Natural killer cell (primary cell): ENCODE data around the gene IL22RA2. TPM values are rescaled to one million over a fixed set of nuclear protein-coding genes. Genes with fewer than 3 reads are reported as not detected.
A peak's percentile ranks its signal among the peaks of the same experiment; 100 is the strongest.

Experiments used
- ATAC-seq, 3 donors: fragments of 150-1000 bp in 2 of 3; fragments of 200-7000 bp in 1 of 3; cut with Tn5 transposase; 1 replicate in 1 of 3; 2 replicates in 2 of 3; pipeline ENCODE4 v1.10.0; 2021; ENCODE audit warnings: mild to moderate bottlenecking in 2 of 3, moderate library complexity in 2 of 3
- DNase-seq, 2 donors: peaks; one replicate each; pipeline versions ENCODE4 v3.0.0 to v3.0.0-alpha.2; 2013 to 2021; ENCODE audit warnings: mixed read lengths in 1 of 2
- H3K27ac ChIP-seq: one replicate; pipeline ENCODE4 v1.5.1; 2013; ENCODE audit warnings: mild to moderate bottlenecking, low read length
- H3K27me3 ChIP-seq: one replicate; pipeline ENCODE4 v1.6.1; 2013; ENCODE audit warnings: low read length; ENCODE audit not compliant: control insufficient read depth, insufficient read depth
- H3K36me3 ChIP-seq: one replicate; pipeline ENCODE4 v1.6.1; 2013; ENCODE audit warnings: low read length; ENCODE audit not compliant: control insufficient read depth, insufficient read depth
- H3K4me1 ChIP-seq: one replicate; pipeline ENCODE4 v1.6.1; 2013; ENCODE audit warnings: low read length; ENCODE audit not compliant: control insufficient read depth, insufficient read depth
- H3K4me3 ChIP-seq: one replicate; pipeline ENCODE4 v1.5.1; 2013; ENCODE audit warnings: low read length
- H3K9me3 ChIP-seq: one replicate; pipeline ENCODE4 v1.6.1; 2013; ENCODE audit warnings: low read length; ENCODE audit not compliant: control insufficient read depth, insufficient read depth
- H3K27ac Mint-ChIP-seq, 2 donors: one replicate each; pipeline ENCODE4 v1.8.0; 2022; ENCODE audit warnings: mild to moderate bottlenecking in 2 of 2, mixed read lengths in 2 of 2, moderate library complexity in 1 of 2
- H3K27me3 Mint-ChIP-seq, 2 donors: one replicate each; pipeline ENCODE4 v1.8.0; 2022; ENCODE audit warnings: low read depth in 2 of 2, mixed read lengths in 2 of 2
- H3K36me3 Mint-ChIP-seq: one replicate; pipeline ENCODE4 v1.8.0; 2022; ENCODE audit warnings: mixed read lengths
- H3K4me1 Mint-ChIP-seq, 2 donors: one replicate each; pipeline ENCODE4 v1.8.0; 2022; ENCODE audit warnings: mixed read lengths in 2 of 2
- H3K4me3 Mint-ChIP-seq: one replicate; pipeline ENCODE4 v1.8.0; 2022; ENCODE audit warnings: mild to moderate bottlenecking, moderate library complexity, mixed read lengths
- H3K9me3 Mint-ChIP-seq, 2 donors: one replicate each; pipeline ENCODE4 v1.8.0; 2022; ENCODE audit warnings: mixed read lengths in 2 of 2
- CTCF ChIP-seq: fragments of 200-600 bp; IDR thresholded peaks from one replicate; pipeline ENCODE4 v1.8.0; 2022; ENCODE audit warnings: antibody characterized with exemption
- WGBS: methylation state at CpG from one replicate; pipeline ENCODE4 v1.1.7; 2013; ENCODE audit warnings: missing lambda C conversion rate; ENCODE audit not compliant: insufficient coverage; 5-methylcytosine and 5-hydroxymethylcytosine counted together
- intact Hi-C: fragments of 100-400 bp; cut with micrococcal nuclease; formaldehyde crosslinking; loops from one replicate; pipeline ENCODE4 v1.14.2; 2022
- total RNA-seq, 4 donors: library from RNA; stranded (reverse); fragments of 120-200 nt in 1 of 4; gene quantifications; one replicate each; pipeline versions ENCODE4 v1.2.3 to v1.2.4, GENCODE V29; 2013 to 2022

IL22RA2 gene
- total RNA-seq, 3 donors from 2014 or later (not counting 1 experiment from before 2014, with no cell fraction given) = not detected

GRCh38 chr6:137172734-137173431, 561 bp downstream of the IL22RA2 start:
- H3K9me3 ChIP-seq = no peaks in the 10 kb centered on the region
- H3K4me3 ChIP-seq = no peak overlapping the region
- TF ChIP-seq CTCF = no peak
- H3K4me3 Mint-ChIP-seq = no peak overlapping the region
- peaks cover 6% of the 10 kb centered on the region for H3K4me1 ChIP-seq
- peak overlapping the region; percentile 13 for H3K27ac ChIP-seq
- WGBS = 97% methylated on average over 5 of the region's 11 CpGs
- DNase-seq (no peak), ATAC-seq (no peak)
- intact Hi-C loops = no loop called here
- no peaks in the 10 kb centered on the region for H3K4me1 Mint-ChIP-seq
- no peaks in the 10 kb centered on the region for H3K27me3 ChIP-seq
- peaks cover 5 to 12% of the 10 kb centered on the region in 2 donors for H3K27me3 Mint-ChIP-seq
- H3K36me3 ChIP-seq = no peaks in the 10 kb centered on the region
- no peaks in the 10 kb centered on the region for H3K9me3 Mint-ChIP-seq
- H3K36me3 Mint-ChIP-seq = no peaks in the 10 kb centered on the region
- H3K27ac Mint-ChIP-seq = no peak overlapping the region

- peaks cover 6% of the 10 kb centered on the region for H3K4me1 ChIP-seq
- WGBS = 78% methylated on average over 13 of the region's 13 CpGs
- no peaks in the 10 kb centered on the region for H3K9me3 Mint-ChIP-seq
- H3K27ac Mint-ChIP-seq = no peak overlapping the region
- intact Hi-C loops = no loop called here
- no peaks in the 10 kb centered on the region for H3K9me3 ChIP-seq
- H3K4me1 Mint-ChIP-seq = peaks cover 0 to 3% of the 10 kb centered on the region in 2 donors
- no peak overlapping the region for H3K4me3 ChIP-seq
- ATAC-seq (no peak), DNase-seq (no peak)
- H3K27me3 ChIP-seq = no peaks in the 10 kb centered on the region
- H3K4me3 Mint-ChIP-seq = no peak overlapping the region
- H3K27ac ChIP-seq = peak overlapping the region; percentile 30
- no peaks in the 10 kb centered on the region for H3K36me3 Mint-ChIP-seq
- no peaks in the 10 kb centered on the region for H3K36me3 ChIP-seq
- TF ChIP-seq CTCF = no peak
- peaks cover 3 to 12% of the 10 kb centered on the region in 2 donors for H3K27me3 Mint-ChIP-seq
These were observed 1.4 kb downstream of the IL22RA2 start for GRCh38 chr6:137171824-137172733.

GRCh38 chr6:137171053-137171374, 2.4 kb downstream of the IL22RA2 start:
- Mint-ChIP-seq H3K9me3 (no peaks in the 10 kb centered on the region), H3K27me3 (peaks cover 6 to 12% of the 10 kb centered on the region in 2 donors), H3K36me3 (no peaks in the 10 kb centered on the region), H3K4me3 (no peak overlapping the region), H3K4me1 (peaks cover 7 to 10% of the 10 kb centered on the region in 2 donors), H3K27ac (no peak overlapping the region)
- H3K27me3 ChIP-seq = no peaks in the 10 kb centered on the region
- H3K36me3 ChIP-seq = no peaks in the 10 kb centered on the region
- H3K4me3 ChIP-seq = no peak overlapping the region
- H3K4me1 ChIP-seq = peaks cover 14% of the 10 kb centered on the region
- no peak overlapping the region for H3K27ac ChIP-seq
- H3K9me3 ChIP-seq = no peaks in the 10 kb centered on the region
- DNase-seq (no peak), ATAC-seq (no peak)
- no peak for TF ChIP-seq CTCF
- no CpG with 5 or more reads among the region's 1 CpG for WGBS
- intact Hi-C loops = no loop called here
